Gastroesophageal sphincter (tissue), 3 donors: Measurements from ENCODE around the gene AMPD2.

Experiments
- CTCF ChIP-seq, 4 experiments: fragments of 200-600 bp in 2 of 4; fragments of 450-650 bp in 2 of 4; sonication (generic) in 1 of 4; IDR thresholded peaks; one replicate each; pipeline ENCODE4 v1.5.1; 2017 to 2019; ENCODE audit warnings: antibody characterized with exemption in 4 of 4, mild to moderate bottlenecking in 2 of 4, moderate library complexity in 2 of 4
- POLR2A ChIP-seq, 2 donors: fragments of 450-650 bp; IDR thresholded peaks; one replicate each; pipeline ENCODE4 v1.6.1; 2017; ENCODE audit warnings: antibody characterized with exemption in 2 of 2, mild to moderate bottlenecking in 2 of 2, moderate library complexity in 1 of 2

DNA sequence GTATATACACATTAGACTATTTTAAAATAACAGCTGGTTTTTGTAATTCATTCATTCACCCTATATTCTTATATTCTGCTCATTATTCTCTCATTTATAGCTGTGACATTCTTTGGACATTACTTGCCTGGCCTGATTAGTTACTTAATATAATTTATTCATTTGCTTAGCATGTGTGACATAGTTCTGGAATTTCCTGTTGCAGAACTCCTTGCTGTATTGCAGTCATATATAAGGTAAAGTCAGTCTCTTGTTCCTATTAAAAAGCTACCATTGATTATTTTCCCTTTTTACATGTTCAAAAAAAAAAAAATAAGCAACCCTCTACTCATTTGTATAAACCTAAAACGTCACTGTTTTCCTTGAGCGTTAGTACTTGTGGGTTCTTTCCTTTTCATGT is 24.1 kb upstream of the AMPD2 start:
- TF ChIP-seq CTCF (IDR thresholded peaks at IDR 0.05) (no peak), POLR2A (IDR thresholded peaks at IDR 0.05) (no peak)
